Right lobe of liver (tissue), 4 donors: ENCODE results near the gene UQCC2.

Experiments used
- CTCF ChIP-seq, 4 donors: fragments of 200-600 bp in 3 of 4; fragments of 450-650 bp in 1 of 4; IDR thresholded peaks; one replicate each; pipeline versions ENCODE4 v1.5.1 to v1.8.0; 2016 to 2022; ENCODE audit warnings: antibody characterized with exemption in 4 of 4, mild to moderate bottlenecking in 2 of 4
- POLR2A ChIP-seq: fragments of 450-650 bp; IDR thresholded peaks from one replicate; pipeline ENCODE4 v1.6.1; 2017; ENCODE audit warnings: antibody characterized with exemption, mild to moderate bottlenecking
- donor health status: DM: no; HTN: no; CAD: no.
- donor health status: DM: no; HTN: no; CAD: no.
- donor health status: DM: no; HTN: yes; CAD: no.

GRCh38 chr6:33735216-33735615 is 23.7 kb upstream of the UQCC2 start:
- TF ChIP-seq CTCF (IDR thresholded peaks at IDR 0.05) (no peak), POLR2A (no peak)
